ENCODE results near the gene CCL23.

DNA sequence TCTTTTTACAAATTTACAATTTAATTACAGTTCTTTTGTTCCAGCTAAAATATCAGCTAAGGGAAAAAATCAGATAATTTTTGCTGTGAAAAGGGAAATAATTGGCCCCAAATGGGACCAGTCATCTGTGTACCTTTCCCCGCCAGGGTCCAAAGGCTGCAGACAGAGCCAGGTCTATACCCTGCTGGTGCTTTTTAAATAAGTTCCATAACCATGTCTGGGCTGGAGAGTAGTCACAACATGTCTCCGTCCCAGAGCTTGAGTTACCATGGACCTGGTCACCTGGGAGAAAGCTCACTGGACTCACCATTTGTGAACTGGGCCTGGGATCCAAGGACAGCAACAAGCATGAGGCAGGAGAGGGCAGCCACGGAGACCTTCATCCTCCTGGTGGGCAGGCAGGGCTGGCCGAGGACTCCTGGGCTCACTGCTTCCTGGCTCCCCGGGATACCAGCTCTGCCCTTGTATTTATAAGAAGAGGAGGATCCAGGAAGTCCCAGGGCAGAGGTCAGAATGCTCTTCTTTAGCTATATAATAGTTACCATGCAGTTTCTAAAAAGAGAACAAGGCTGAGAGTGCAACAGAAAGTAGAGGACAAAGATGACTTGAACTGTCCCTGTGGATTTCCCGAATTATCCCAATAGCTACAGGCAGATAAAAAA is 16.5 kb downstream of the CCL23 start, which contains the start of gene CCL15:
- TF ChIP-seq CTCF (IDR thresholded peaks at IDR 0.05; ENCODE audit: poor library complexity, severe bottlenecking) (no peak), RAD21 (conservative IDR thresholded peaks at IDR 0.05) (no peak), TAF1 (IDR thresholded peaks at IDR 0.05; ENCODE audit: low read depth) (no peak), EZH2 (IDR thresholded peaks at IDR 0.05; ENCODE audit: borderline replicate concordance, insufficient read depth, low read length, poor library complexity, severe bottlenecking) (no peak), EP300 (conservative IDR thresholded peaks at IDR 0.05; ENCODE audit: poor library complexity, severe bottlenecking) (no peak), MXI1 (conservative IDR thresholded peaks at IDR 0.05; ENCODE audit: poor library complexity, severe bottlenecking) (no peak), POLR2AphosphoS5 (IDR thresholded peaks at IDR 0.05) (no peak), SMC3 (conservative IDR thresholded peaks at IDR 0.05; ENCODE audit: poor library complexity) (no peak)
- TF ChIP-seq, protein P1, sequence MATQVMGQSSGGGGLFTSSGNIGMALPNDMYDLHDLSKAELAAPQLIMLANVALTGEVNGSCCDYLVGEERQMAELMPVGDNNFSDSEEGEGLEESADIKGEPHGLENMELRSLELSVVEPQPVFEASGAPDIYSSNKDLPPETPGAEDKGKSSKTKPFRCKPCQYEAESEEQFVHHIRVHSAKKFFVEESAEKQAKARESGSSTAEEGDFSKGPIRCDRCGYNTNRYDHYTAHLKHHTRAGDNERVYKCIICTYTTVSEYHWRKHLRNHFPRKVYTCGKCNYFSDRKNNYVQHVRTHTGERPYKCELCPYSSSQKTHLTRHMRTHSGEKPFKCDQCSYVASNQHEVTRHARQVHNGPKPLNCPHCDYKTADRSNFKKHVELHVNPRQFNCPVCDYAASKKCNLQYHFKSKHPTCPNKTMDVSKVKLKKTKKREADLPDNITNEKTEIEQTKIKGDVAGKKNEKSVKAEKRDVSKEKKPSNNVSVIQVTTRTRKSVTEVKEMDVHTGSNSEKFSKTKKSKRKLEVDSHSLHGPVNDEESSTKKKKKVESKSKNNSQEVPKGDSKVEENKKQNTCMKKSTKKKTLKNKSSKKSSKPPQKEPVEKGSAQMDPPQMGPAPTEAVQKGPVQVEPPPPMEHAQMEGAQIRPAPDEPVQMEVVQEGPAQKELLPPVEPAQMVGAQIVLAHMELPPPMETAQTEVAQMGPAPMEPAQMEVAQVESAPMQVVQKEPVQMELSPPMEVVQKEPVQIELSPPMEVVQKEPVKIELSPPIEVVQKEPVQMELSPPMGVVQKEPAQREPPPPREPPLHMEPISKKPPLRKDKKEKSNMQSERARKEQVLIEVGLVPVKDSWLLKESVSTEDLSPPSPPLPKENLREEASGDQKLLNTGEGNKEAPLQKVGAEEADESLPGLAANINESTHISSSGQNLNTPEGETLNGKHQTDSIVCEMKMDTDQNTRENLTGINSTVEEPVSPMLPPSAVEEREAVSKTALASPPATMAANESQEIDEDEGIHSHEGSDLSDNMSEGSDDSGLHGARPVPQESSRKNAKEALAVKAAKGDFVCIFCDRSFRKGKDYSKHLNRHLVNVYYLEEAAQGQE (IDR thresholded peaks at IDR 0.05; ENCODE audit: borderline replicate concordance): no peak

Data from neural cell (in vitro differentiated cells).